GM19452 (cell line): Measurements from ENCODE around the gene NKX1-2.

Experiments used
- ATAC-seq: cut with Tn5 transposase; IDR thresholded peaks from one replicate; pipeline ENCODE4 v1.9.1; 2021; ENCODE audit not compliant: unreplicated experiment

The NKX1-2 gene

DNA sequence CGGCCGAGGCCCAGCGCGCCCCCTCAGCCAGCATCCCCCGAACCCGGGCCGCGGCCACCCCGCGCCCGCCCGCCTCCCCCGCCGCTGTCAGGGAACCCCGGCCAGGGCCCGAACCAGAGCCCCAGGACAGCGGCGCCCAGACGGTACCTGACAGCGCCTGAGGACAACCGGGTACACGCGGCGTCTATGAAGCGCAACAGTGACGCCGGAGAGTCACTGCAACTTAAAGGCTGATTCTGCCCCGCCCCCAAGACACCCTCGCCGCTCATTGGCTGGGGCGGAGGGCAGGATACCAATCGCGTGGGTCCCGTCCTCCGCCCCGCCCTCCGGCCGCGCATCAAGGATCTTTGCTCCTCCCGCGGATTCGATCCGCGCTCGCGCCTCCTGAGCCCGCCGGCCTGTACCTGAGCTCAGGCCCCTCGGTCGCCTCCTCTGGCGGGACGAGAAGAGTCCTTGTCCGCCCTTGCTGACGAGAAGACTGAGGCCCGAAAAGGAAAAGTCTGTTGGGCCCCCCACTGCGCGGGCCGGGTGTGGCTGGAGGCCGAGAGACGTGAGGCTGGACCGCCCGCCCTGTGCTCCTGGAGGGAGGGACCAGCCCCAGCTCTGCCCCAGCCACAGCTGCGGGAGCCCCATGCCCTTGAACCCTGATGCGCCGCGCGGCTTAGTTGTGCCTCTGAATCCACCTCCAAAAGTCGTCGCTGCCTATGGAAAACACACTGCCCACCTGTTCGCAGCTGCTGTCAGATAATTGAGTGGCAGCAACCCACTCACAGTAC is 30.9 kb downstream of the NKX1-2 start, which contains the start of gene OAT:
OAT (minus strand) TSS at position 198 of the 776 bp plus-strand sequence. CDS start 6,752 bp downstream, outside the sequence.
- peak; percentile 97 for ATAC-seq

DNA sequence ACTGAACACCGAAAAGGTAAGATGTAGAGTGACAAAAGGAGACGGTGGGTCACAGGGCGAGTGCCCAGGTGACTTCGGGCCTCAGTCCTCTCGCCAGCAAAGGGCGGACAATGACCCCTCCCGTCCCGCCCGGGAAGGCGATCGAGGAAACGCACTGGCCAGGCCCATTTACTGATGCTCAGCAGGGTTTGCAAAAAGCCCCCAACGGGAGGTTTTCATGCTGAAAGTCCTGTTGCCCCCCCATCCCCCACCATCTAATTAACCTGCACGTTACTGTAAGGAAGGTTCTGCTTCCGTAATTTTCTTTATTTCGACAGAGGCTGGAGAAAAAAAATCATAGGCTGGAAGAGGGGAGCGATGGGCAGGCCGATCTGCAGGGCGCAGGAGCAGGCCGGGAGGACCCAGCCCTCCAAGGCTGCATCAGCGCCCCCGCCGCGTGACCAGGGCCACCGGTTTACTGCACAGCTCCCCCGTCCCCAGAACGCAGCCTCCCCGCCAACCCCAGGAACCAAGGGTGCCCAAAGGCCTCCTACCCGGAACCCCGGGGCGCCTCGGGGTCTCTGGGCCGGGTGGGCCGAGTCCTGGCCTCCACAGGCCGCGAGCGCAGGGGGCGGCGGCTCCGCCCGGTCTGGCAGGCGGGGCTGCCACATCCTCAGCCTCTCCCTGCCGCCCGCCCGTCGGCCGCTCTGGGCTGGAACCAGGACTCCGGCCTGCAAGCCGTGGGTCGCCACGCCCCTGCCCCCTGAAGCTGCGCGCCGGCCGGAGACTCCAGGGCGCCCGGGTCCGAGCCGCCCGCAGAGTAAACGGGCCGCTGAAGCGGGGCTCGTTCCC is 31.7 kb downstream of the NKX1-2 start:
- peak; percentile 34 for ATAC-seq

DNA sequence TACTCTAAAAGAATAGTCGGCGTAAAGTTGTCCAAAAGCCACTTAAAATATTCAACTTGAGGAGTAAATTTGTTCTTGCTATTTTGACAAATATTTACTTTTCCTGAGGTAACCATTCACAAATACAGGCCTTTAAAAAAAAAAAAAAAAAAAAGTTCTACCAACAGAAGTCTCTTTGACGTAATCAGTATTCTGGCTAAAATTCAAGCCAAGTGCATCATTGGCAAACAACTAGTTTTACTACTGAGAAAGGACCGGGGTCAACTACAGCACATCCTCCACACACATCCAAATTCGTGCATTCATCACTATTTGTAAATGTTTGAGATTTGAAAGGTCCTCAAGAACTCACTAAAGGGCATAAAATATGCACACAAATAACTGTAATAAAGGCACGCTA is 33.1 kb downstream of the NKX1-2 start:
- ATAC-seq = no peak

DNA sequence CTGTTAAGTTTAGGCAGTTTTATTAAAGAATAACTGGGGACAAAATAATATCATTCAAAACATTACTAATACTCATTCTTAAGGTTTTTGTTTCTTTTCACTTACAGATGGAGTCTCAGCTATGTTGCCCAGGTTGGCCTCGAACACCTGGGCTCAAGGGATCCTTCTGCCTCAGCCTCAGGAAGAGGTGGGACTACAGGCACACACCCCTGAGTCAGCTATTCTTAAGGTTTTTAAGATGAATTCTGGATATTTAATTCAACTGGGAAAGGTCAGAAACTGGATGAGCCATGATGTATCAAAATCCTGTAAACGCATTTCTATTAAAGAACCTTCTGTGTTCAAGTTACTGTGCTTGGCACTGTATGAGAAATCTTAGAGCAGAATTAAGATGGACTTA is 34.6 kb downstream of the NKX1-2 start:
- no peak for ATAC-seq

DNA sequence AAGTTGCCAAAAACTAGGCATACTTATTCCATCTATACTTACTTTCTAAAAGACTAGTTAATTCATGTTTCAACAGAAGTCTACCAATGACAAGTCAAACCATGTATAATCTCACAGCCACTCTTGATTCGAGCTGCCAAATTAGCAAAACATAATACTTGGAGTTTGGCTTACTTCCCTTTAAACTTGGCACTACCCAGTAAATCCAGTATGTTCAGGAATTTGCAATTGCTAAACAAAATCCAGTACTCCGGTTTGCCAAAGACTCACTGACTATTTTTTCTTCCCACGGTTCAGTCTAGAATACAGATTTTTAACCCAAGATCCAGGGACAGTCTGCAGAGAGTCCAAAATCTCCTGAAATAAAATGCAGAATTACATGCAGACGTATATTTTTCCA is 35.8 kb downstream of the NKX1-2 start:
- no peak for ATAC-seq

DNA sequence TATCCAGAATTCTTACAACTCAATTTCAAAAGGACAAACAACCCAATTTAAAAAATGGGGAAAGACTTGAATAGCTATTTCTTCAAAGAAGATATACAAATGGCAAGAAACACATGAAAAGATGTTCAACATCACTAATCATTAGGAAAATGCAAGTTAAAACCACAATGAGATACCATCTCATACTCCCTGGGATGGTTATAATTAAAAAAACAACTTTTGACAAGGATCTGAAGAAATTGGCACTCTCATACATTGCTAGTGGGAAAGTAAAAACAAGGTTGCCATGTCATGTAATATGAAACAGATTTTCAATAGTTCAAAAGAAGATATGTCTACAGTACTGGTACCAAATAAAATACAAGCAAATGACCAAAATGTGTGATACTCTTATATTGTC is 40.1 kb downstream of the NKX1-2 start:
- ATAC-seq = no peak

DNA sequence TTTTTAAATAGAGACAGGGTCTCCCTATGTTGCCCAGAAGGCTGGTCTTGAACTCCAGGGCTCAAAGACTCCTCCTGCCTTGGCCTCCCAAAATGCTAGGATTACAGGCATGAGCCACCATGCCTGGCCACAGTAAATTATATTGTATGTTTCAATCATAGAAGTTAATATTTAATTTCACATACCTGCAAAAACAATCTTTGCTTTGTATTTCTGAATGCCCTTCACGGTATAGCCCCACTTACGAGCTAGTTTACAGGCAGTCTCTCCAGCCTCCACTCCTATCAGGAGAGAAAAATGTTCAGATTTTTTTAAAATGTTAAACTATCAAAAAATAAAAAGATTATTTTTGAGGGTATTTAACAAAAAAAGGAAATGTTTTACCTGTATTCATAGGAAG is 41.5 kb downstream of the NKX1-2 start:
- no peak for ATAC-seq

DNA sequence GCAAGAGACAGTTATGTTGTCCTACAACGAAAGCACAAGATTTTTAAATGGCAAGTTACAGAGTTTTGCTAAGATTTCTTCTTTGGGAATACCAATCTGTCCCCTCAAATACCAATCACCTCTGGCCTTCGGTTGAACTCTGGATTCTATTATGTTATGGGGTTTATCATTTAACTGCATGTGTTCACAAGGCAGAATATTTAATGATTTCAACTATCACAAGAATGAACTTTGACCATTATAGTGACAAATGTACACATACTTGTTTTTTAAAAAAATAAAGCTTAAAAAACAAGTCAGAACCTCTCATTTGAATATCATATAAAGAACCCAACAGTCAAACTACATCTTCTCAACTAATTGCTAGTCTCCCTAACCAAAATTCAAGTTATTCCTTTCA is 42.4 kb downstream of the NKX1-2 start:
- ATAC-seq = no peak

DNA sequence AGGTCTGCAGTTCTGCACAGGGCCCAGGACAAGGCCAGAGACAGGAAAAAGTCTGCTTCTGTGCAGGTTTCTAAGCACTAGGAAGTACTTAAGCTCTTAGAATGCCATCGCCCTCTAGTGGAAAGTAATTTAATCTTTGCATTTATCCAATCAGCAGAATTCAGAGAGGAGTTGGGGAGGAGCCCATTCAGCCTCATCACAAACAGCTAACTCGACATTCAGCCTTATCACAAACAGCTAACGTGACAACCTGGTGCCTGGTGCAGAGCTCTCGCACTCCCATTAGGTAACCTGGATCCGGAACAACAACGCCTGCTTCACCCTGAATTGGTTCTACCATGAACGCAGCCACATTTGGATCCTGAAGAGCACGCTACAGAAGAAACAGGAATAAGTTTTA is 46.3 kb downstream of the NKX1-2 start:
- peak; percentile 93 for ATAC-seq

DNA sequence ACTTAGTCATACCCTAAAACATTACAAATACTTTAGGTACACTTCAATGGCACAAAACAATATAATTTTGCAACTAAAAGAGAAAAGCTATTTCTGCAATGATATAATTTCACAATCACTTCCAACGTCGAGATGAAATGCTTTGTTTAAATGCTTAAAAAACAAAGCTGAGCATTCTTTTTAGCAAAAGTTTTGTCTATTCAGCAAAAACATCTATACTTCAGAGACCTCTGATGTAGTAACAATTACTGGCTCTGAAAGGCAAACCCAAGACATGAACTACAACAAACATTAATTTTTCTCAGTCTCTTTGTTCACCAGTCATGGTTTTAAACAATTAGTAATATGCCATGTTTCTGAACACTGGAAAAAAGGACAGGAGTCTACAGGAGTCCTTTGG is 47.6 kb downstream of the NKX1-2 start:
- ATAC-seq = no peak

DNA sequence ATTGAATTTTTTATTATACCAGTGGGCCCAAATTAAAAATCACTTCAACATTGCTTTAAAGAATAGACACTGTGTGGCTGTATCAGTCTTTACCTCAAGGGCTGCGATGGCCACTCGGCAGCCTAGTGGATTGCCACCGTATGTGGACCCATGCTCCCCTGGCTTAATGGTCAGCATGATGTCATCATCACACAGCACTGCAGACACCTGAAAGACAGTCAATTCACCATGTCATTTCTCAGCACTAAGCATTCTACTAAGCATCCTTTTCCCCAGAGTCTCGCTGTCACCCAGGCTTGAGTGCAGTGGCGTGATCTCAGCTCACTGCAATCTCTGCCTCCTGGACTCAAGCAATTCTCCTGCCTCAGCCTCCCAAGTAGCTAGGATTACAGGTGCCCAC is 48.2 kb downstream of the NKX1-2 start:
- no peak for ATAC-seq
